HepG2 (cell line): ENCODE results near the gene ARHGAP33. TPM values are rescaled to one million over a fixed set of nuclear protein-coding genes. Genes with fewer than 3 reads are reported as not detected.
A peak's percentile ranks its signal among the peaks of the same experiment; 100 is the strongest.

Source experiments
- AHR ChIP-seq: IDR thresholded peaks from 2 replicates; pipeline ENCODE4 v1.6.1; 2018; ENCODE audit warnings: missing genetic modification reagents, missing compliant biosample characterization
- CEBPG ChIP-seq: IDR thresholded peaks from 2 replicates; pipeline ENCODE4 v1.6.1; 2016
- JUND ChIP-seq: sonication (generic); formaldehyde crosslinking; IDR thresholded peaks from 2 replicates; pipeline ENCODE4 v1.8.0; 2022; ENCODE audit warnings: mild to moderate bottlenecking, missing genetic modification reagents
- KDM5B ChIP-seq: sonication (generic); formaldehyde crosslinking; IDR thresholded peaks from 2 replicates; pipeline ENCODE4 v1.4.0; 2020; ENCODE audit warnings: missing genetic modification reagents, mild to moderate bottlenecking, borderline replicate concordance
- NFE2L1 ChIP-seq: sonication (generic); formaldehyde crosslinking; IDR thresholded peaks from 2 replicates; pipeline ENCODE4 v1.4.0; 2020; ENCODE audit warnings: missing genetic modification reagents, mild to moderate bottlenecking, borderline replicate concordance
- PCBP2 ChIP-seq: fragments of 200-400 bp; formaldehyde crosslinking; optimal IDR thresholded peaks from 2 replicates; pipeline ENCODE3; 2018; ENCODE audit warnings: low read length, low read depth; ENCODE audit not compliant: poor library complexity, severe bottlenecking
- POLR2G ChIP-seq: fragments of 200-400 bp; formaldehyde crosslinking; IDR thresholded peaks from 2 replicates; pipeline ENCODE4 v1.6.1; 2018; ENCODE audit warnings: mild to moderate bottlenecking, low read depth, low read length, moderate library complexity
- SYNCRIP ChIP-seq: fragments of 200-400 bp; formaldehyde crosslinking; IDR thresholded peaks from 2 replicates; pipeline ENCODE4 v1.6.1; 2018; ENCODE audit warnings: mild to moderate bottlenecking, low read depth, low read length; ENCODE audit not compliant: insufficient read depth
- THAP9 ChIP-seq: sonication (generic); formaldehyde crosslinking; IDR thresholded peaks from 2 replicates; pipeline ENCODE4; 2020; ENCODE audit warnings: missing genetic modification reagents, mild to moderate bottlenecking, borderline replicate concordance
- ZMYM3 ChIP-seq: sonication (generic); formaldehyde crosslinking; IDR thresholded peaks from 2 replicates; pipeline ENCODE4 v1.5.1; 2020; ENCODE audit warnings: mild to moderate bottlenecking, missing genetic modification reagents
- ZNF234 ChIP-seq: sonication (generic); formaldehyde crosslinking; conservative IDR thresholded peaks from 2 replicates; pipeline ENCODE4 v1.5.1; 2020; ENCODE audit warnings: mild to moderate bottlenecking, missing genetic modification reagents
- ZNF383 ChIP-seq: sonication (generic); formaldehyde crosslinking; IDR thresholded peaks from 2 replicates; pipeline ENCODE4 v1.4.0; 2020; ENCODE audit warnings: missing genetic modification reagents, mild to moderate bottlenecking, borderline replicate concordance
- ZNF431 ChIP-seq: sonication (generic); formaldehyde crosslinking; IDR thresholded peaks from 2 replicates; pipeline ENCODE4 v1.9.0; 2022; ENCODE audit warnings: missing genetic modification reagents, low read depth, mild to moderate bottlenecking, borderline replicate concordance
- ZNF510 ChIP-seq: sonication (generic); formaldehyde crosslinking; IDR thresholded peaks from 2 replicates; pipeline ENCODE4 v1.4.0; 2020; ENCODE audit warnings: low read depth, mild to moderate bottlenecking, missing genetic modification reagents
- ZNF607 ChIP-seq: sonication (generic); formaldehyde crosslinking; IDR thresholded peaks from 2 replicates; pipeline ENCODE4 v1.5.1; 2020; ENCODE audit warnings: missing genetic modification reagents, mild to moderate bottlenecking, borderline replicate concordance
- ZNF609 ChIP-seq: sonication (generic); formaldehyde crosslinking; IDR thresholded peaks from 2 replicates; pipeline ENCODE4 v1.4.0; 2020; ENCODE audit warnings: mild to moderate bottlenecking, missing genetic modification reagents, borderline replicate concordance
- ZNF772 ChIP-seq: sonication (generic); formaldehyde crosslinking; IDR thresholded peaks from 2 replicates; pipeline ENCODE4 v1.5.0; 2020; ENCODE audit warnings: mild to moderate bottlenecking, missing genetic modification reagents
- ZSCAN5A ChIP-seq: sonication (generic); formaldehyde crosslinking; IDR thresholded peaks from 2 replicates; pipeline ENCODE4 v1.8.0; 2022; ENCODE audit warnings: mild to moderate bottlenecking, missing genetic modification reagents, borderline replicate concordance
- polyA plus RNA-seq, 8 experiments: library from polyadenylated mRNA; depleted of rRNA in 3 of 8; stranded (reverse) in 7 of 8; unstranded in 1 of 8; fragments of >200 nt; fragmentation: Illumina TruSeq in 4 of 8; extraction: Trizol in 4 of 8; gene quantifications; 2 replicates each; pipeline versions ENCODE4 v1.2.1 to v1.2.3, GENCODE V29; 2011 to 2016; ENCODE audit warnings: low read depth in 4 of 8, missing spikeins in 1 of 8, mixed read lengths in 1 of 8; ENCODE audit not compliant: insufficient read depth in 1 of 8
- total RNA-seq, 5 experiments: library from RNA; depleted of rRNA; stranded (reverse); fragments of >200 nt; fragmentation: Illumina TruSeq; extraction: Trizol; gene quantifications; 2 replicates each; pipeline ENCODE4 v1.2.3, GENCODE V29; 2016; ENCODE audit warnings: low read depth in 1 of 5

ARHGAP33 gene
- total and polyA plus RNA-seq, 2 of the 13 experiments (the other 11 are each of a cell fraction or from before 2014, with no cell fraction given), result 1.3 to 2.7 TPM

GRCh38 chr19:35812220-35813042 lies 37.1 kb downstream of the ARHGAP33 start, which contains the start of gene PRODH2 (continued):
- TF ChIP-seq ZNF609 (0 out of 2 replicates have a peak, but pooled peaks have one; percentile 8), THAP9 (peak; percentile 6; the same call in 1 of the 2 replicates), AHR (CRISPR knock-in tag) (no peak), ZNF772 (CRISPR knock-in tag) (peak; percentile 41; the same call in 1 of the 2 replicates), NFE2L1 (no peak), JUND (CRISPR knock-in tag) (no peak), KDM5B (no peak), ZNF510 (no peak), POLR2G (peak; percentile 97), SYNCRIP (no peak), ZSCAN5A (CRISPR knock-in tag) (no peak), ZNF431 (CRISPR knock-in tag) (peak; percentile 52; the same call in 1 of the 2 replicates), CEBPG (CRISPR knock-in tag) (peak; percentile 73; the same call in 1 of the 2 replicates), ZNF383 (CRISPR knock-in tag) (no peak), ZNF607 (CRISPR knock-in tag) (no peak; the same call in 1 of the 2 replicates), PCBP2 (no peak), ZNF234 (CRISPR knock-in tag) (no peak), ZMYM3 (CRISPR knock-in tag) (peak; percentile 67; the same call in 1 of the 2 replicates)
